ENCODE measurements around the gene NUP153.
"Not testable (repeated sequence)": the region's sequence is repeated elsewhere in the genome, so short reads cannot be mapped to it uniquely, and the experiment has no call there.

Gene NUP153

DNA sequence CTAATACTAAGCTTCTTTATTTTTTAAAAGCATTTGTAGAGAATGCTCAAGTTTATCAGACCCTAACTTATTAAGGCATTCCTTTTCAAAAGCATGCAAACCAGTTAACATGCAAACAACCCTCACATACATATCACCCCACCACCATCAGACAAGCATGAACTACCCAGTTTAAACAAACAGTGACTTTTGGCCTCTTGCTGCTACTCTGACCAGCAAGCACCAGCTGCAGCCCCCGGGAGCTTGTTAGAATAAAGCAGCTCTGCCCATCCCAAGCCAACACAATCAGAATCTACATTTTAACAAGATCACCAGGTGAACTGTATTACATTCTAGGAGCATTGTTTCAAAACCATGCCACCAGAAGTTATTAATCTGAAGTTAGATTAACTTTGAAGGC lies 5.9 kb upstream of the NUP153 start:
- no peak for DNase-seq

DNA sequence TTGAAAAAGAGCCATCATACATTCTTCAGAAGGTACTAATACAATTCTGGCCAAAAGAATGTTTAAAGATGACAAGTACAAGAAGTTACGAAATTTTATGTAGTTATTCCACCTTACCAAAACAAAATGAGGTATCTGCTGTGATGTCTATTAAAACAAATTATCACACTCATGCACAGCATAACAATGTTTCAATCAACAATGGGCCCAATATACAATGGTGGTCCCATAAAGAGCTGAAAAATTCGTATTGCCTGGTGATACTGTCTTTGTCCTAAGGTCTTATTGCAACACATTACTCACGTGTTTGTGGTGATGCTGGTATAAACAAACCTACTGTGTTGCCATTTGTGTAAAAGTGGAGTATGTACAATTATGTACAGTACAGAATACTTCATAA lies 3.6 kb upstream of the NUP153 start:
- no peak for DNase-seq

DNA sequence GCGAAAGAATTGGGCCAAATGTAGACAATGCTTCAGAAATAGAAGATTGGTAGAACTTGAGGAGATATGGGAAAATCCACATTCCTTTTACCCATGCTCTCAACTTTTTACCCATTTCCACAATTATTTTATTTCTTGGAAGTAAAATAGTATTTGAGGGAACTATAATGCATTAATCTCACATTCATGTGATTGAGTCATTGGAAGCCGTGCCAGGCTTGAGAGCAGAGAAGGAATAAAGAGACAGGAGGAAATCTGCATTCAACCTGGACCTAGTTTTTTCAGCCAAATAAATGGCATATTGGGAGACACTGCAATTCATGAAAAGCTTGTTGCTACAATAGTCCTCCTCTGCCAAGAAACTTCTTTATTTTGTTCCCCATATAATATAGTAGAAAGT lies 2.8 kb upstream of the NUP153 start:
- no peak for DNase-seq

DNA sequence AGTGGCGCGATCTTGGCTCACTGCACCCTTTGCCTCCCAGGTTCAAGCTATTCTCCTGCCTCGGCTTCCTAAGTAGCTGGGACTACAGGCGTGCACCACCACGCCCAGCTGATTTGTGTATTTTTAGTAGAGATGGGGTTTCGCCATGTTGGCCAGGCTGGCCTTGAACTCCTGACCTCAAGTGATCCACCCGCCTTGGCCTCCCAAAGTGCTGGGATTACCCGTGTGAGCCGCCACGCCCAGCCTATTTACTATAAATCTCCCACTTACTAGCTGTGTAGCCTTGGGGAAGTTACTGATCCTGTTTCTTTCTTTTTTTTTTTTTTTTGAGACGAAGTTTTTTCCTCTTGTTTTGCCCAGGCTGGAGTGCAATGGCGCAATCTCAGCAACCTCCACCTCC lies 1.3 kb upstream of the NUP153 start:
- DNase-seq: not testable (repeated sequence)

DNA sequence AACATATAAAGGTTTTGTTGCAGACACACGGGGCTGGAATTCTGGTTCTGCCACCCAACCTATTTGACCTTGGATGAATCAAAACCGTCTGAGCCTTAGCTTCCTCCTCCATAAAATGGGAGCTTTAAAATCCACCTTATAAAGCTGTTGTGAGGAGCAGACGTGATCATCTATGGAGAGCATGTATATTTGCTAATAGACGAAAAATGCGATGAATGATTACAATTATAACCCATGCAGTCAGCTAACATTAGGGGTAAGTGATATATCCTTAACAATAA lies 586 bp upstream of the NUP153 start:
- no peak for DNase-seq

DNA sequence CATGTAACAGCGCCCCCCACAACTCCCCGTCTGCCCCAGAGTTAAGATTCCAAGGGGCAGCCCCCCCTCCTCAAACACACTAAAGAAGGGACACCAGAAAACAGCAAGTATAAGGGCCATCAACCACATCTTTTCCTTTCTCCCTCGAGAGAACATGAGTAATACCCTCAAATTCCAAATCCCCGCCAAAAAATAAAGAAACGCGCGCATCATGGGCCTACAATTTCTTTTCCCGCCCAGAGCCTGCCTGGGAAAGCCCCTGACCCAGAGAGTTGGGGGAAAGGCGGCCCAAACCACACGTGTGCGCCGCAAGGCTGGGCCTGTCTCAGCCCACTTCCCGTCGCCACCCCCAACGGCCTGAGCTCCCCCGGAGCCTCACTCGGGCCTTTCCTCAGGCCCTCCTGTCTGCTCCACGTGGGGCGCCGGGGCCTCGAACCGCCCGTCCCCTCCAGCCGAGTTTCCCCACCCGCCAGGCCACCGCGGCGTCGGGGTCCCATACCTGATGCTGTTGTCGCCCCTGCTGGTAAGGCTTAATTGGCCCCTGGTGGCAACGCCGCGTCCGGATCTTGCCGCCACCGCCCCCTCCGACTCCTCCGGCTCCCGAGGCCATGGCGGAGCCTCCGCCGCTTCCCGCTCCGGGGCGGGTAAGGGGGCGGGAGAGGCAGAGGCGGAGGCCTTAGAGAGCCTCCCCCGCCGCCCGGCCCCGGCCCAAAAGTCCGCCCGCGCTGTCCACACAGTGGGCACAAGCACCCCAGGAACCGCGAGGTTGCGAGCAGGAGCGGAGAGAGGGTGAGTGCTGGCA lies 746 bp downstream of the NUP153 start:
- DNase-seq: no peak

DNA sequence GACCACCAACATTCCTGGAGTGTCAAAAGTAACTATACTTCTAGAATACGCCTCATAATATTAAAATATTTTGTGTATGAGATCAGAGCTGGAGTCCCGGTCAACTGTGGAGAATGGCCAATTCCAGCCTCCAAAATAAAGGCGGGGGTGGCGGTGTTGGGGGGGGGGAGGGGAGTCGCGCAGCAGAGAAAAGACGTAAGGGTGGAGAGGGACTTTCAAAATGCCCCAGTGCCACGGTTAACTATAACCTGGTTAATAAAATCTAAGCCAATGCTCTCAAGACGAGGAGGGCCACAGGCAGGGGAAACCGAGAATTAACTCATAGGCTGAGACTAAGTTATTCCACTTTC lies 1.3 kb downstream of the NUP153 start:
- DNase-seq: no peak

DNA sequence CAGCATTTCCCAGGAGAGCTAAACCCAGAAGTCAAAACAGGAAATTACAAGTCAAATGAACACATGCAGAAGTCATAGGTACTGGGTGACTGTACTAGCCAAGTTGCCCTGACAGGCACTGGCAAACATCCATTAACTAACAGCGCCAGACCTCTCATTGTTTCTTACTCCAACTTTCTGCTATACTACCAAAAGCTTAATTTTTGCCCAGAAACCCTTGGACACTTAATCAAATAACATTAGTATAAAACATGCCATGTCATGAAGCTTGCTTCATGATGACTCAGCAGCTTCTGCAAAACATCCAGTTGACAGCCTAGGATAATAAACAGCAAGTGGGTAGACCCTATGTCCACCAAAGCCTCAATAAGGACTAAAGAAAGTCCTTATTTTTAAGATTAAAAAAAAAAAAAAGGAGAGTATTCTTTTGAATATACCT lies 3.5 kb downstream of the NUP153 start:
- DNase-seq: no peak

DNA sequence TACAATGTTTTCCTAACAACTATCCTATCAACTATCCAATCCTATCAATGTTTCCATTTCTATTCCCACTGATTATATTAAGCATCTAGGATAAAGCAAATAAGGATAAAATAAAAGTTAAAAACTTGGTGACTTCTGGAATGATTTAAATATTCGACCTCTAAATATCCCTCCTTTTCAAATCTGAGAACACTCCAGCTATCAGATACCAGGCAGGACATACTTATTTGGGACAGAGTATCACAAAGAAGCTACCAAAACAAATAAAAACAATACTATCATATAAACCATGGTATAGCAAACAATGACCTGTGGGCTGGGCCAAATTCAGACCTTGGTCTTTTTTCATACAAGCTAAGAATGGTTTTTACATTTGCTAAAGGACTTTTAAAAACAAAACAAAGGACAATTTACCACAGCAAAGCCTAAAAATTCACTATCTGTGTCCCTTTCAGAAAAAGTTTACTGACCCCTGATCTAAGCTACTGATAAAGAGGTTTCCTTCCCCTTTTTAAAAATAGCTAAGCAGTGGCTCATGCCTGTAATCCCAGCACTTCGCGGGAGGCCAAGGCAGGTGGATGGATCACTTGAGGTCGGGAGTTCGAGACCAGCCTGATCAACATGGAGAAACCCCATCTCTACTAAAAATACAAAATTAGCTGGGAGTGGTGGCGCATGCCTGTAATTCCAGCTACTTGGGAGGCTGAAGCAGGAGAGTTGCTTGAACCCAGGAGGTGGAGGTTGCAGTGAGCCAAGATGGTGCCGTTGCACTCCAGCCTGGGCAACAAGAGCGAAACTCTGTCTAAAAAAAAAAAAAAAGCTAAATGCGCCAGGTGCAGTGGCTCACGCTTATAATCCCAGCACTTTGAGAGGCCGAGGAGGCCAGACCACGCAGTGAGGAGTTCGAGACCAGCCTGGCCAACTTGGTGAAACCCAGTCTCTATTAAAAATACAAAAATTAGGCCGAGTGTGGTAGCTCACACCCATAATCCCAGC lies 6.0 kb downstream of the NUP153 start:
- no peak for DNase-seq

DNA sequence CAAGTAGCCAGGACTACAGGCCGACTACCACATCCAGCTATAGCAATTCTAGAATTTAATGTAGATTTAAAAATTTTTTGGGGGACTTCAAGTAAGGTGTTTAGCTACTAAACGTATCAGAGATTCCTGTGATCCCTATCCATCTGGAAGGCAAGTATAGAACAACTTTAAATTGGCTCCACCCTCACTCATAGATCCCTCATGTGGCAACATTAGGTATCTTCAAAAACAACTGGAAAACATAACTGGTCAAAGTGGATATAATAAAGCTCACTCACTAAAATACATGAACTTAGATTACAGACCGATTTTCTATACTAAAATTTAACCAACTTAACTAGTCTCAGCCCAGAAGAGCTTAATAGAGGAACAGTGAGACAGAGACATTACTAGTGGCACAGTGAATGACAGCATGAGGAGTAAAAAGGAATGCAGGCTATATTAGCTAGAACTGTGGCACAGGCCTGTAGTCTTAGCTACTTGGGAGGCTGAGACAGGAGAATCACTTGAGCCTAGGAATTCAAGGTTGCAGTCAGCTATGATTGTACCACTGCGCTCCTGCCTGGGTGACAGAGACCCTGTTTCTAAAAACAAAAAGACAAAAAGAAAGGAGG lies 14.7 kb downstream of the NUP153 start:
- DNase-seq: no peak

DNA sequence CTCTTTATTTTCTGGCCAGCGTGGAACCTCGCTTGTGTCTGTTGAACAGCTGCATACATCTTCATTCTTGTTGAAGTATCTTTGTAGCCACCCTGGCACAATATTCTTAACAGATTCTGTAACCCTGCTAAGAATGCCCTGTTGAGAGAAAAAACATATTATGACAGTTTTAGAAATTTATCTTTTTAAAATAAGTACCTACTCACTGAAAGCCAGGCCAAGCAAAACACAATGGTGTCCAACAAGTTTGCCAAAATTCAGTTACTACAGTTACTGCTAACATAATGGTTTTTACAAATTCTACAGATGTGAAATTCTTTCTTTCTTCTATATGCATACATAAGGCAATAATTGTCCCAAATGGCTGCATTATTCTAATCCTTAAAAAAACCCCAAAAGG lies 18.2 kb downstream of the NUP153 start:
- no peak for DNase-seq

DNA sequence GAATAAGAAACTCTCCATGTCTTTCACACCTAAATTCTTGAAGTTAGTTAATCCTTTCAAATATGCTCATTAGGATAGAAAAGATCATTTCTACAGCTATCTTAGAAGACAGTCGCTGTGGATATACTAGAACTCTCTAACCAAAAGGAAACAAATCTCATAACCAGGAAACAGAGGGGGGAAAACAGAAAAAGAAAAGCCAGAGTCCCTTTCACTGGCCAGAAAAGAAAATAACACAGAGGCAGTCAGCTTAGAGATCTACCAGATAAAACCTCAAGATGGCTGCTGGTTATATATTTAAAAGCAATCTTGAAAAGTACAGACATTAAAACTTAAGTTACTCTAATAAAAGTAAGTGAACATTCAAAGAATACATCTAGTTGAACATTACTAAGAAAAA lies 19.6 kb downstream of the NUP153 start:
- DNase-seq: no peak

DNA sequence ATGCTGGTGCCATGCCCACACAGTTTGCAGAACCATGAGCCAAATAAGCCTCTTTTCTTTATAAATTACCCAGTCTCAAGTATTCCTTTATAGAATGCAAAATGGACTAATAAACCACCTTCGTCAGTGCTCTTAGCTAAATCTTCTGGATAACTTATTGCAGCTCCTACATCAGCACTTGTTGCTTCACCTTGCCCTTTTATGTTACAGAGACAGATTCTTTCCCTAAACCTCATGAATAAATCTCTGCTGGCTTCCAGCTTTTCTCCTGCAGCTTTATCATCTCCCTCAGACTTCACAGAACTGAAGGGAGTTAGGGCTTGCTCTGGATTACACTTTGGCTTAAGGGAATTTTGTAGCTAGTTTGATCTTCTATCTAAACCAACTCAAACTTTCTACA lies 22.6 kb downstream of the NUP153 start:
- DNase-seq: no peak

DNA sequence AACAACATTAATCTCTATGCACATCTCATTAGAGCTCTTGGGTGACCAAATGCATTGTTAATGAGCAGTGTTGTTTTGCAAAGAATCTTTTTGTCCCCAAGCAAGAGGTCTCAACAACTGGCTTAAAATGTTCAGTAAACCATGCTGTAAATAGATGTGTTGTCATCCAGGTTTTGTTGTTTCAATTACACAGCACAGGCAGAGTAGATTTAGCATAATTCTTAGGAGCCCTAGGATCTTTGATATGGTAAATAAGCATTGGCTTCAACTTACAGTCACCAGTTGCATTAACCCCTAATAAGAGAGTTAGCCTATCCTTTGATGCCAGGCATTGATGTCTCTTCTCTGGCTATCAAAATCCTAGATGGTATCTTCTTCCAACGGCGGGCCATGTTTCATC lies 23.3 kb downstream of the NUP153 start:
- no peak for DNase-seq

DNA sequence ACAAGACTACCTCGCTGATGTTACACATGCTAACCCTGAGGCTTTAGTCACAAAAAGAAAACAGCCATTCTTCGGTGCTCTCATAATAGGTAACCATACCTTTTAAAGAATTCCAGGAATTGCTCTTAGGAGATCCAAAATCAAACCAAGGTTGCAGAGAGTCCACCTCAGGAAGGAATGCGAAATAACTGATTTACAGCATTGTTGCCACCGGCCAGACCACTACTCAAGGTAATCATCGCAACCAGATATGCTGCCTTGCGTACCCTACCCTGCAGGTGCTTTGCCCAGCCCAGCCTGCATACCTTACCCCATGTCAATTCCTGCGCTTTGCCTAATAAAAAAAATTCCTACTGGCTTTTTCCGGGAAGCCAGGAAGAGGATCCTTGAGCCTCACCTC lies 27.0 kb downstream of the NUP153 start:
- no peak for DNase-seq

DNA sequence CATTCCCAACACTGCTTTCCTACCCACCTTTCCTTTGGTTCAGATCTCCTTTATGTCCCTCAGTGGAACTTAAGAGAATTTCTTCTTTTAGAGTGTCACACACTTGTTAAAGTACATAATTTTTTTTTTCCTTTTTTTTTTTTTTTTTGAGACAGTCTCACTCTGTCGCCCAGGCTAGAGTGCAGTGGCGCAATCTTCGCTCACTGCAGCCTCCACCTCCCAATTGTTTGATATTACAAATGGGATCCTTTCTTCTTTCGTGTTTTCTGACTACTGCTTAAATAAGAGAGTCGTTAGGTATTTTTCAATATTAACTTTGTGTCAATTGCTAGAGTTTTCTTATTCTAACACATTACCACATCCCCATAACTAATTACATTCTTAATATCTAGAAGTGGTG lies 29.1 kb downstream of the NUP153 start:
- DNase-seq: no peak

DNA sequence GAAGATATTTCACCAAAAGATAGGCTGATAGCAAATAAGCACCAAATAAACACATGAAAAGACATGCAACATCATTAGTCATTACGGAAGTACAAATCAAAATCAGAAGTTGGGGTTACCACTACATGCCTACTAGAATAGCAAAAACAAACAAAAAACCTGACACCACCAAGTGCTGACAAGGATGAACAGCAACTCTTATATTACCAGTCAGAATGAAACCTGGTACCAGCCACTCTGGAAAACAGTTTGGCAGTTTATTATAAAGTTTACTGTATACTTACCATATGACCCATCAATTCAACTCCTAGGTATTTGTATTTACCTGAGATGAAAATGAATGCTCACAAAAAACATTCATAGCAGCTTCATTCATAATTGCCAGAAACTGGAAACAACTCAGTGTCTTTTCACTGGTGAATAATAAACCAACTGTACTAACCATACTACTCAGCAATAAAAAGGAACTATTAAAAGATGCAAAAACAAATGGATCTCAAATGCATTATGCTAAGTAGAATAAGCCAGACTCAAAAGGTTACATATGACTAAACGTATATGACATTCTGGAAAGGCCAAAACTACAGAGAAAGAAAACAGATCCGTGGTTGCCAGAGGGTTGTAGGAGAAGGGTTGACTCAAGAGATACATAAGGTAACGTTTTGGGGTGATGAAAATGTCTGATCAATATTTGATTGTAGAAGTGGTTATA lies 33.0 kb downstream of the NUP153 start:
- no peak for DNase-seq

DNA sequence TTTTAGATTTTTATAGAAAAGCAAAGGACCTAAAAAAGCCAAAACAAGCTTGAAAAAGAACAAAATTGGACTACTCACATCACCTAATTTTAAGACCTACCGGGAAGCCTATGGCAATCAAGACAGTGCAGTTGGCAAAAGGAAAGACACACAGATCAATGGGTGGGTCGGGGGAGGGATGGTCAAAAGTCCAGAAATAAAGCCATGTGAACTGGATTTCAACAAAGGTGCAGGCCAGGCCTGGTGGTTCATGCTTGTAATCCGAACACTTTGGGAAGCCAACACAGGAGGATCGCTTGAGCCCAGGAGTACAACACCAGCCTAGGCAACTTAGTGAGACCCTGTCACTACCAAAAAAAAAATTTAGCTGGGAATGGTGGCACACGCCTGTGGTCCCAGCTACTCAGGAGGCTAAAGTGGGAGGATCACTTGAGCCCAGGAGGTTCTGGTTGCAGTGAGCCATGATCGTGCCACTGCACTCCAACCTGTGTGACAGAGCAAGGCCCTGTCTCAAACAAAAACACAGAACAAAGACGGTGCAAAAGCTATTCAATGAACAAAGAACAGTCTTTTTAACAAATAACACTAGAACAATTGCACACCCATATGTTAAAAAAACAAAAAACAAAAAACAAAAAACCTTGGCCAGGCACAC lies 34.5 kb downstream of the NUP153 start:
- DNase-seq: no peak

DNA sequence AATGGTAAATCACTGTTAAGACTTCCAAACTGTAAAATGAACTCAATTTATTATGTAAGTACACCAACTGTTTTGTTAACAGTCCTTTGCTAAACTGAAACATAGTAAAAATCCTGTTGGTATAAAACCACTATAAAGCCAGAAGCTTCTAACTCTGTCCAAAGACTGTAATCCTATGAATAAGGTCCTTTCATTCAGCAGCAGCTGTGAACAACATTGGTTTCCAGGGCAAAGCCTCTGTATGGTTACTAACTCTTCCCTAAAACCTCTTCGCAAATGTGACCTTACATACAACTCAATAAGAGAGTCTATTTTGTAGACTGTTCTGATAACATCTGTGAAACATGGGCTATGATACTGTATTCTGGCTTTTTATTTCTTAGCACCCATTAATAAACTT lies 40.1 kb downstream of the NUP153 start:
- DNase-seq: no peak

DNA sequence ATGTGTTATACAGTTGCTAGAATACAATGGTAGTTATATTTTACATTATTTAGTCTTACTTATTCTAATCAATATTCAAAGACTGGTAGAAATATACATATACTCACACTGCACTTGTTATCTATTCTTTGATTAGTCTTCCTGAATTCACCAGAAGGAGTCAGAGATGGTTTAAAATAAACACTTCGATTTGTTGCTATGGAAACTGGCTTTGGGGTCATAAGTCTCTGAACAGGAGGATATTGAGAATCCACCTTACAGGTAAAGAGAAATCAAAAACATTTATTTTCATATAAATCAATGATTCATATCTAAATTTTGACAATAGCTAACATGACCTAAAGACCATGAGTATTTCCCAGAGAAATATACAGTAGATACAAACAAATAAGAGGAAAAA lies 41.6 kb downstream of the NUP153 start:
- DNase-seq: no peak

DNA sequence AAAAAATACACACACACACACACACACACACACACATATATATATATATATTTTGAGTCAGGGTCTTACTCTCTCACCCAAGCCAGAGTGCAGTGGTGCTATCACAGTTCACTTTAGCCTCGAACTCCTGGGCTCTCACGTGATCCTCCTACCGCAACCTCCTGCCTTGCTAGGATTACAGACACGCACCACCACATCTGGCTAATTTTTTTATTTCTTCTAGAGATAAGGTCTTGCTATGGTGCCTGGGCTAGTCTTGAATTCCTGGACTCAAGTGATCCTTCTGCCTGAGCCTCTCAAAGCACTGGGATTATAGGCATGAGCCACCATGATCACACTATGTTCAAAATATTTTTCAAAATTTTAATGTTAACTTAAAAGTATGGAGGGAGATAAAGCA lies 43.5 kb downstream of the NUP153 start:
- DNase-seq: no peak

DNA sequence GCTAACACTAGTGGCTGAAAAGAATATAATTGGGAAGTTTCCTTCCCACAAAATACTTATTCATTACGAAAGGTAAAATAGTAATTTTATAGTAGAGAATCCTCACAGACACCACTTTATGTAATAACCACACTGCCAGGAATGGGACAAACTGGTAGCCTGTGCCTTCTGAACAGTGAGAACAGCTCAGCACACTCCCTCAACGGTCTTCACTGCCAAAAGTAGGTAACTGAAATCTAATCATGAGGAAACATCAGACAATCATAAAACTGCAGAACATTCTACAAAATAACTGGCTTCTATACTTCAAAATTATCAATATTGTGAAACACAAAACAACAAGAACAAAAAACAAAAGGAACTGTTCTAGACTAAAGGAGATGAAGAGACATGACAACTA lies 44.1 kb downstream of the NUP153 start:
- DNase-seq: no peak

DNA sequence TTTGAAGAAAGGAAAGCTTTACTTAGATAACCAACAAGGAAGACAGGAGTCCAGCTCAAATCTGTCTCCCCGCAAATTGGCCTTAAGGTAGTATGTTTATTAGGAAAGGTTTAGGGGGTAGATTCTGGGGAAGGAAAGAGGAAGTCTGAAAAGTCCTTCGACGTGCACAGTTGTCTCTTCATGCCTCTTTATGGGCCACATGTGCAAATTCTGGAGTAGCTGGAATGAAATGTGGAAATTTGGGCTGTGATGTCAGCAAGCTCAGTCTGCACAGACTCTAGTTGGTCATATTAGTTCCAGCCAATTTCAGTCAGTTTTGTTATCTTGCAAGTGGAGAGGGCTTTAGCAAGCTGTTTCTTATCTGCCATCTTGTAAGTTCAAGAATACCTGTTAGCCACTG lies 50.1 kb downstream of the NUP153 start:
- DNase-seq: no peak

Data from cerebellar nuclear complex (tissue), 1 donor.